HepG2 (cell line): ENCODE results near the gene TMEM14A. TPM values are rescaled to one million over a fixed set of nuclear protein-coding genes. Genes with fewer than 3 reads are reported as not detected.

Experiments used
- ELF1 ChIP-seq: sonication (generic); formaldehyde crosslinking; IDR thresholded peaks from 2 replicates; pipeline ENCODE4 v1.4.0; 2020; ENCODE audit warnings: missing genetic modification reagents
- GZF1 ChIP-seq: sonication (generic); formaldehyde crosslinking; IDR thresholded peaks from 2 replicates; pipeline ENCODE4 v1.5.1; 2020; ENCODE audit warnings: mild to moderate bottlenecking, missing genetic modification reagents
- HBP1 ChIP-seq: IDR thresholded peaks from 2 replicates; pipeline ENCODE4 v1.6.1; 2016; ENCODE audit warnings: low read depth, control low read depth
- MED8 ChIP-seq: sonication (generic); formaldehyde crosslinking; IDR thresholded peaks from 2 replicates; pipeline ENCODE4 v1.8.1; 2023; ENCODE audit warnings: mild to moderate bottlenecking, missing genetic modification reagents; ENCODE audit not compliant: insufficient replicate concordance
- MIXL1 ChIP-seq: IDR thresholded peaks from 2 replicates; pipeline ENCODE4 v1.6.1; 2016
- NAIF1 ChIP-seq: sonication (generic); formaldehyde crosslinking; IDR thresholded peaks from 2 replicates; pipeline ENCODE4 v1.5.0; 2020; ENCODE audit warnings: mild to moderate bottlenecking, missing genetic modification reagents, borderline replicate concordance
- NFATC3 ChIP-seq: sonication (generic); formaldehyde crosslinking; IDR thresholded peaks from 2 replicates; pipeline ENCODE4 v1.5.1; 2020; ENCODE audit warnings: mild to moderate bottlenecking, missing genetic modification reagents
- NKX3-1 ChIP-seq: sonication (generic); formaldehyde crosslinking; IDR thresholded peaks from 2 replicates; pipeline ENCODE4 v1.5.0; 2020; ENCODE audit warnings: missing genetic modification reagents
- PTBP1 ChIP-seq: fragments of 200-400 bp; formaldehyde crosslinking; IDR thresholded peaks from 2 replicates; pipeline ENCODE4 v1.6.1; 2018; ENCODE audit warnings: low read length, low read depth; ENCODE audit not compliant: poor library complexity, severe bottlenecking
- RAD51 ChIP-seq: fragments of 450-650 bp; IDR thresholded peaks from 2 replicates; pipeline ENCODE4 v1.6.1; 2016; ENCODE audit warnings: borderline replicate concordance
- SCMH1 ChIP-seq: sonication (generic); formaldehyde crosslinking; IDR thresholded peaks from 2 replicates; pipeline ENCODE4 v1.9.0; 2021; ENCODE audit warnings: missing genetic modification reagents, mild to moderate bottlenecking, borderline replicate concordance
- SNAI1 ChIP-seq: sonication (generic); formaldehyde crosslinking; IDR thresholded peaks from 2 replicates; pipeline ENCODE4 v1.5.0; 2020; ENCODE audit warnings: mild to moderate bottlenecking, missing genetic modification reagents, borderline replicate concordance
- SOX6 ChIP-seq, 2 experiments: fragments of 450-650 bp in 1 of 2; sonication (generic) in 1 of 2; formaldehyde crosslinking in 1 of 2; IDR thresholded peaks; 2 replicates each; pipeline versions ENCODE4 v1.4.0 to v1.6.1; 2017 to 2020; ENCODE audit warnings: antibody characterized with exemption in 1 of 2, mild to moderate bottlenecking in 1 of 2, missing genetic modification reagents in 1 of 2
- TRIM22 ChIP-seq: fragments of 450-650 bp; IDR thresholded peaks from 2 replicates; pipeline ENCODE4 v1.6.1; 2017
- U2AF1 ChIP-seq: fragments of 200-400 bp; formaldehyde crosslinking; optimal IDR thresholded peaks from 2 replicates; pipeline ENCODE3; 2017; ENCODE audit warnings: mild to moderate bottlenecking, low read depth, low read length
- YEATS2 ChIP-seq: sonication (generic); formaldehyde crosslinking; IDR thresholded peaks from 2 replicates; pipeline ENCODE4 v1.4.0; 2020; ENCODE audit warnings: missing genetic modification reagents, borderline replicate concordance
- ZEB1 ChIP-seq: IDR thresholded peaks from 2 replicates; pipeline ENCODE4 v1.6.1; 2012; ENCODE audit warnings: mild to moderate bottlenecking, low read depth, inconsistent platforms; ENCODE audit not compliant: insufficient replicate concordance
- ZFP41 ChIP-seq: sonication (generic); formaldehyde crosslinking; IDR thresholded peaks from 2 replicates; pipeline ENCODE4 v1.4.0; 2020; ENCODE audit warnings: mild to moderate bottlenecking, missing genetic modification reagents, borderline replicate concordance
- ZFX ChIP-seq: sonication (generic); formaldehyde crosslinking; IDR thresholded peaks from 2 replicates; pipeline ENCODE4 v1.4.0; 2020; ENCODE audit warnings: mild to moderate bottlenecking, low read depth, missing genetic modification reagents, moderate library complexity
- ZNF232 ChIP-seq: sonication (generic); formaldehyde crosslinking; IDR thresholded peaks from 2 replicates; pipeline ENCODE4 v1.4.0; 2020; ENCODE audit warnings: missing genetic modification reagents, borderline replicate concordance
- ZNF30 ChIP-seq: sonication (generic); formaldehyde crosslinking; IDR thresholded peaks from 2 replicates; pipeline ENCODE4 v1.5.0; 2020; ENCODE audit warnings: mild to moderate bottlenecking, missing genetic modification reagents
- ZNF331 ChIP-seq: sonication (generic); formaldehyde crosslinking; IDR thresholded peaks from 2 replicates; pipeline ENCODE4 v1.4.0; 2020; ENCODE audit warnings: missing genetic modification reagents
- ZNF414 ChIP-seq: sonication (generic); formaldehyde crosslinking; IDR thresholded peaks from 2 replicates; pipeline ENCODE4 v1.5.0; 2020; ENCODE audit warnings: missing genetic modification reagents
- ZNF547 ChIP-seq: sonication (generic); formaldehyde crosslinking; IDR thresholded peaks from 2 replicates; pipeline ENCODE4 v1.5.1; 2020; ENCODE audit warnings: mild to moderate bottlenecking, missing genetic modification reagents
- ZZZ3 ChIP-seq: sonication (generic); formaldehyde crosslinking; IDR thresholded peaks from 2 replicates; pipeline ENCODE4 v1.4.0; 2020; ENCODE audit warnings: missing genetic modification reagents, mild to moderate bottlenecking, borderline replicate concordance
- polyA plus RNA-seq, 8 experiments: library from polyadenylated mRNA; depleted of rRNA in 3 of 8; stranded (reverse) in 7 of 8; unstranded in 1 of 8; fragments of >200 nt; fragmentation: Illumina TruSeq in 4 of 8; extraction: Trizol in 4 of 8; gene quantifications; 2 replicates each; pipeline versions ENCODE4 v1.2.1 to v1.2.3, GENCODE V29; 2011 to 2016; ENCODE audit warnings: low read depth in 4 of 8, missing spikeins in 1 of 8, mixed read lengths in 1 of 8; ENCODE audit not compliant: insufficient read depth in 1 of 8
- total RNA-seq, 5 experiments: library from RNA; depleted of rRNA; stranded (reverse); fragments of >200 nt; fragmentation: Illumina TruSeq; extraction: Trizol; gene quantifications; 2 replicates each; pipeline ENCODE4 v1.2.3, GENCODE V29; 2016; ENCODE audit warnings: low read depth in 1 of 5
- TF ChIP-seq, protein P1 (sequence below): sonication (generic); formaldehyde crosslinking; IDR thresholded peaks from 2 replicates; pipeline ENCODE4 v1.4.0; 2020; ENCODE audit warnings: missing genetic modification reagents

Gene TMEM14A
- total and polyA plus RNA-seq, 2 of the 13 experiments (the other 11 are each of a cell fraction or from before 2014, with no cell fraction given) = 24.6 to 73.7 TPM

DNA sequence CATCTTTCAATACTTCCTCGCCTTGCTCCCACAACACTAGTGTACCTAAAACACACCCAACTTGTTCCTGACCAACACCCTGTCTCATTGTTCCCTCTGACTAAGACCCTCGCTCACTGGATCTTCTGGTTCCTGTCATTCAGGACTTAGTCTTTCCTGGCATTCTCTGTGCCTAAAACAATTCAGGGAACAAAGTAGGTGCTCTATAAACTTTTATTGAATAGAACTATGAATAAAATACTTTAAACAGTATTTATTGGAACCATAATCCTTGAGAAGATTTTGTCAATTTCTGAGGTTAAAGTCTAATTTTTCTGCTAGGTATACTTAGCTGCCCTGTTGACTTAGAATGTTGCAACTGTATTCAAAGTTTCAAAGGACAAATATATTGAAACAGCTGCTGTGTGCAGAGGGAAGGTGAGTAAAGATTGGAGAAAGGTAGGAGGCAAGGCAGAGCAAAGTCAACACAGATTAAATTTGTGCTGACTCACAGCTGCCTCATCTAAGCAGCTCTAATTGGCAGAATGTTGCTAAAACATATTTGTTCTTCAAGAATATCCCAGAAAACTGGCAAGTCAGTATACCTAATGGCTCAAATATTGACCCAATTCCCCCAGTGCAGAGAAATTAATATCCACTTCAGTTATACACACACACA, 54.8 kb downstream of the TMEM14A start (continued):
- TF ChIP-seq TRIM22 = no peak
- no peak for TF ChIP-seq SOX6 (IDR thresholded peaks at IDR 0.05)
- TF ChIP-seq SOX6 (CRISPR knock-in tag; IDR thresholded peaks at IDR 0.05) = peak; percentile 98
- TF ChIP-seq, protein P1, sequence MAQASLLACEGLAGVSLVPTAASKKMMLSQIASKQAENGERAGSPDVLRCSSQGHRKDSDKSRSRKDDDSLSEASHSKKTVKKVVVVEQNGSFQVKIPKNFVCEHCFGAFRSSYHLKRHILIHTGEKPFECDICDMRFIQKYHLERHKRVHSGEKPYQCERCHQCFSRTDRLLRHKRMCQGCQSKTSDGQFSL = no peak; the same call in 1 of the 2 replicates
- TF ChIP-seq ZNF547 (CRISPR knock-in tag) = no peak
- 0 out of 2 replicates have a peak, but pooled peaks have one; percentile 57 for TF ChIP-seq NAIF1 (CRISPR knock-in tag)
- TF ChIP-seq ZNF232 (CRISPR knock-in tag) = peak; percentile 26; the same call in 1 of the 2 replicates
- TF ChIP-seq ZFP41 (CRISPR knock-in tag) = no peak
- TF ChIP-seq ZEB1 = peak; percentile 94
- peak; percentile 99 for TF ChIP-seq NKX3-1 (CRISPR knock-in tag)
- peak; percentile 100 for TF ChIP-seq MIXL1 (CRISPR knock-in tag)
- TF ChIP-seq ELF1 (CRISPR knock-in tag) = peak; percentile 61; the same call in 1 of the 2 replicates
- no peak for TF ChIP-seq ZZZ3
- no peak for TF ChIP-seq SCMH1 (CRISPR knock-in tag)
- TF ChIP-seq MED8 (CRISPR knock-in tag) = peak; percentile 97
- TF ChIP-seq RAD51 = no peak
- no peak for TF ChIP-seq ZNF30
- TF ChIP-seq GZF1 = peak; percentile 39; the same call in 1 of the 2 replicates
- TF ChIP-seq NFATC3 (CRISPR knock-in tag) = no peak
- TF ChIP-seq U2AF1 = no peak
- TF ChIP-seq SNAI1 (CRISPR knock-in tag) = peak; percentile 83; the same call in 1 of the 2 replicates
- TF ChIP-seq ZFX (CRISPR knock-in tag) = no peak
- no peak for TF ChIP-seq PTBP1
- peak; percentile 96 for TF ChIP-seq ZNF414 (CRISPR knock-in tag)
- no peak for TF ChIP-seq YEATS2
- peak; percentile 95 for TF ChIP-seq ZNF331 (CRISPR knock-in tag)
- peak; percentile 81 for TF ChIP-seq HBP1 (CRISPR knock-in tag)
